Stimulated activated CD8-positive, alpha-beta memory T cell treated with anti-CD3 and anti-CD28 coated beads, Interleukin-12 subunit alpha, Interleukin-12 subunit beta, amount 100 ng/mL, for 24 hours (primary cell): ENCODE results near the gene REXO1.
"Not testable (repeated sequence)": the region's sequence is repeated elsewhere in the genome, so short reads cannot be mapped to it uniquely, and the experiment has no call there.

Source experiments
- DNase-seq: peaks from one replicate; pipeline ENCODE4 v3.0.0-alpha.2; 2020; ENCODE audit errors: extremely low read depth

Gene REXO1

GRCh38 chr19:1876496-1877279, 28.4 kb upstream of the REXO1 start:
- not testable (repeated sequence) for DNase-seq

GRCh38 chr19:1875646-1876495, 27.6 kb upstream of the REXO1 start:
- peak; percentile 73 for DNase-seq

- DNase-seq: not testable (repeated sequence)
These were observed 27.0 kb upstream of the REXO1 start for GRCh38 chr19:1875265-1875645.

- DNase-seq: no peak
These were observed 26.4 kb upstream of the REXO1 start for GRCh38 chr19:1874554-1875185.

GRCh38 chr19:1873524-1874473, 25.5 kb upstream of the REXO1 start:
- no peak for DNase-seq

- DNase-seq: no peak
These were observed 24.7 kb upstream of the REXO1 start for GRCh38 chr19:1872807-1873523.

GRCh38 chr19:1871630-1872029, 23.3 kb upstream of the REXO1 start:
- DNase-seq: no peak

- no peak for DNase-seq
These were observed 22.9 kb upstream of the REXO1 start for GRCh38 chr19:1871140-1871597.

GRCh38 chr19:1868971-1869370, 20.7 kb upstream of the REXO1 start:
- DNase-seq: no peak

GRCh38 chr19:1867349-1867724, 19.1 kb upstream of the REXO1 start:
- no peak for DNase-seq

- no peak for DNase-seq
These were observed 18.5 kb upstream of the REXO1 start for GRCh38 chr19:1866693-1867348.

- DNase-seq: no peak
These were observed 17.1 kb upstream of the REXO1 start for GRCh38 chr19:1865172-1866010.

GRCh38 chr19:1864480-1865171, 16.3 kb upstream of the REXO1 start:
- DNase-seq: no peak

GRCh38 chr19:1863638-1864479, 15.6 kb upstream of the REXO1 start:
- DNase-seq: peak; percentile 91

- no peak for DNase-seq
These were observed 15.0 kb upstream of the REXO1 start, which contains the start of gene KLF16 for GRCh38 chr19:1863328-1863637. KLF16 (minus strand) TSS chr19:1863579; CDS start chr19:1863497, 82 bp downstream.

GRCh38 chr19:1862424-1863327, 14.4 kb upstream of the REXO1 start:
- DNase-seq: no peak

- DNase-seq: no peak
These were observed 13.8 kb upstream of the REXO1 start for GRCh38 chr19:1862068-1862423.
